Smooth muscle cell (in vitro differentiated cells): ENCODE measurements around the gene ASB1. TPM values are rescaled to one million over a fixed set of nuclear protein-coding genes. Genes with fewer than 3 reads are reported as not detected.

ENCODE experiments used
- DNase-seq: peaks from one replicate; lab custom pipeline; 2025; ENCODE audit not compliant: unreplicated experiment; lab: John Stamatoyannopoulos, UW
- H2AFZ ChIP-seq: fragments of 200-600 bp; sonication (generic); 2 replicates; pipeline ENCODE4 v1.6.0; 2016; ENCODE audit warnings: antibody characterized with exemption, low read depth, mild to moderate bottlenecking
- H3F3A ChIP-seq: fragments of 200-600 bp; sonication (generic); 2 replicates; pipeline ENCODE4 v1.6.0; 2017; ENCODE audit warnings: antibody characterized with exemption, low read depth
- H3K27ac ChIP-seq: fragments of 200-600 bp; sonication (generic); 2 replicates; pipeline ENCODE4 v1.5.1; 2016; ENCODE audit warnings: low read depth, mild to moderate bottlenecking
- H3K27me3 ChIP-seq: fragments of 200-600 bp; sonication (generic); 2 replicates; pipeline ENCODE4 v1.6.1; 2016; ENCODE audit warnings: low read depth, mild to moderate bottlenecking
- H3K36me3 ChIP-seq: fragments of 200-600 bp; sonication (generic); 2 replicates; pipeline ENCODE4 v1.5.1; 2016; ENCODE audit warnings: low read depth
- H3K4me1 ChIP-seq: fragments of 200-600 bp; sonication (generic); 2 replicates; pipeline ENCODE4 v1.5.1; 2016; ENCODE audit warnings: low read depth
- H3K4me2 ChIP-seq: fragments of 200-600 bp; sonication (generic); 2 replicates; pipeline ENCODE4 v1.6.0; 2016; ENCODE audit warnings: mild to moderate bottlenecking
- H3K4me3 ChIP-seq: fragments of 200-600 bp; sonication (generic); 2 replicates; pipeline ENCODE4 v1.5.1; 2016; ENCODE audit warnings: mild to moderate bottlenecking
- H3K79me2 ChIP-seq: fragments of 200-600 bp; sonication (generic); 2 replicates; pipeline ENCODE4 v1.6.0; 2016; ENCODE audit warnings: low read depth, mild to moderate bottlenecking
- H3K9ac ChIP-seq: fragments of 200-600 bp; sonication (generic); 2 replicates; pipeline ENCODE4 v1.6.0; 2016; ENCODE audit warnings: low read depth
- H3K9me3 ChIP-seq: fragments of 200-600 bp; sonication (generic); replicated peaks from 2 replicates; pipeline ENCODE4 v1.5.1; 2016; ENCODE audit warnings: low read depth
- H4K20me1 ChIP-seq: fragments of 200-600 bp; sonication (generic); 2 replicates; pipeline ENCODE4 v1.6.0; 2016; ENCODE audit warnings: low read depth
- CTCF ChIP-seq: fragments of 200-600 bp; sonication (generic); IDR thresholded peaks from 2 replicates; pipeline ENCODE4 v1.5.1; 2017; ENCODE audit warnings: borderline replicate concordance, mild to moderate bottlenecking, antibody characterized with exemption; ENCODE audit not compliant: insufficient read depth, poor library complexity, severe bottlenecking
- WGBS: methylation state at CpG from one replicate; pipeline ENCODE4 v1.1.7; 2016; ENCODE audit warnings: low lambda C conversion rate; 5-methylcytosine and 5-hydroxymethylcytosine counted together
- polyA plus RNA-seq: library from polyadenylated mRNA; unstranded; fragments of >200 nt; fragmentation: Nextera tagmentation; extraction: Ambion mirVana; gene quantifications from 2 replicates; pipeline ENCODE4 v1.2.1, GENCODE V29; 2016
- small RNA-seq: library from RNA; depleted of rRNA; stranded (forward); fragments of <200 nt; gene quantifications from one replicate; pipeline ENCODE3, GENCODE V24; 2014
- total RNA-seq: library from RNA; depleted of rRNA; stranded (reverse); fragments of >200 nt; gene quantifications from 2 replicates; pipeline ENCODE4 v1.2.3, GENCODE V29; 2014

Gene ASB1
- total and polyA plus RNA-seq, 2 experiments from 2014 or later: 24.8 to 27.3 TPM

- H3K27ac ChIP-seq: no peak overlapping the region
- no peak overlapping the region for H3K9ac ChIP-seq
- no peaks in the 10 kb centered on the region for H3F3A ChIP-seq
- WGBS: 88% methylated on average over 17 of the region's 17 CpGs
- no peaks in the 10 kb centered on the region for H3K36me3 ChIP-seq
- no peaks in the 10 kb centered on the region for H3K27me3 ChIP-seq
- DNase-seq: no peak
- no peaks in the 10 kb centered on the region for H3K79me2 ChIP-seq
- no peaks in the 10 kb centered on the region for H3K9me3 ChIP-seq
- H3K4me3 ChIP-seq: no peak overlapping the region
- no peak overlapping the region for H2AFZ ChIP-seq
- H3K4me1 ChIP-seq: no peaks in the 10 kb centered on the region
- TF ChIP-seq CTCF: no peak
- H3K4me2 ChIP-seq: no peak overlapping the region
- no peaks in the 10 kb centered on the region for H4K20me1 ChIP-seq
Measured at GRCh38 chr2:238498691-238499295, 72.1 kb downstream of the ASB1 start.

DNA sequence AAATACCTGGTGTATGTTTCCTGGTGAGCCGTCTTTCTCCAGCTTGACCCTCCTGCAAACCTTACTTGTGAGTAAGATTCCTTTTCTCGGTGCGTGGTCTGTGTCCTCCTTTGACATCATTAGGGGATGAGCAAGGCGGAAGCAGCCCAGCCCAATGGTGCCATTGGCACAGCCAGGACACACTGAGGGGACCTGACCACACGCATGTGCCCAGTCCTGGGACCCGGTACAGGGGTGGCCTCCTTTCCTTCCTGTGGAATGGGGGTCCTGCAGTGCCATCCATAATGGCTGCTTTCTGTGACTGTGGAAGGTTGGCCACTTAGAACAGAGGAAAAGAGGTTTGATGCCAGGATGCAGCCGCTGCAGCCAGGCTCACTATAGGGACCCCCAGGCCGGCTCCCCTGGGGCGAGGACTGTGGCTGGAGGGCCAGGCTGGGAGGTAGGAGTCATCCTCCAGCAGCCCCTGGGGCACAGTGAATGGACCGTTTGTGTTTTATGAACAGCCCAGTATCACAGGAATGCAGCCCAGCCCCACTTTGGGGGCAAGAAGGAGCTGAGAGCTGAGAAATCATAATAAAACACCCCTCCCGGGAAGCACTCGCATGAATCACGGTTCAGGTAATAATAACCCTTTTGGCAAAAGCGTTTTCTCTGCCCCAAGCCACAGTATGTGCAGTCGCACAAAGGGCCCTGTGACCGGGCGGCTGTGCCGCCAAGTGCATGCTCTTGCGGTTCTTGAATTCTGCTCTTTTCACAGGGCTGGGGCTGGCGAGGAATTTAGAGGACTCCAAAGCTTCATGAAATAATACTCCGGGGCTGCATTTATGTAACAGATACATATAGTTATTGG, 73.2 kb downstream of the ASB1 start:
- no peak for DNase-seq
- Histone ChIP-seq H4K20me1 (no peaks in the 10 kb centered on the region), H3K27ac (no peak overlapping the region), H3K79me2 (no peaks in the 10 kb centered on the region), H3K9ac (no peak overlapping the region), H3K4me3 (no peak overlapping the region), H2AFZ (no peak overlapping the region), H3K4me1 (no peaks in the 10 kb centered on the region), H3K9me3 (no peaks in the 10 kb centered on the region), H3F3A (no peaks in the 10 kb centered on the region), H3K27me3 (no peaks in the 10 kb centered on the region), H3K4me2 (no peak overlapping the region), H3K36me3 (no peaks in the 10 kb centered on the region)
- WGBS: 91% methylated on average over 21 of the region's 21 CpGs
- TF ChIP-seq CTCF: no peak

DNA sequence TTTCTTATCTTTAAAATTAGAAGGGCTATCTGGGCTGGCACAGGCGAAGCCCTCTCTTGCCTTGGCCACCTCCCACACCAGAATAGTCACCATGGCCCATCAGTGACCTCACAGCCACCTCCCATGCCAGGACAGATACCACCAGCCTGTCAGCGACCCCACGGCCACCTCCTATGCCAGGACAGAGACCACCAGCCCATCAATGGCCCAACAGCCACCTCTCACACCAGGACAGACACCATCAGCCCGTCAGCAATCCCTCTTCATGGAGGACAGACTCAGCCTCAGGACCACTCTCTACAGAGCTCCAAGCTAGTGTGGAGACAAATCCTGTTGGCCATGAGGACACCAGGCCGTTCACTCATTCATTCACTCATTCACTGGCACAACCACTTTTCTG, 74.6 kb downstream of the ASB1 start:
- H3K79me2 ChIP-seq: no peaks in the 10 kb centered on the region
- no peak overlapping the region for H3K27ac ChIP-seq
- H3K9me3 ChIP-seq: no peaks in the 10 kb centered on the region
- no peak overlapping the region for H2AFZ ChIP-seq
- no peaks in the 10 kb centered on the region for H3F3A ChIP-seq
- no peaks in the 10 kb centered on the region for H4K20me1 ChIP-seq
- H3K36me3 ChIP-seq: no peaks in the 10 kb centered on the region
- no peak overlapping the region for H3K4me3 ChIP-seq
- no peak overlapping the region for H3K9ac ChIP-seq
- H3K4me1 ChIP-seq: no peaks in the 10 kb centered on the region
- H3K27me3 ChIP-seq: no peaks in the 10 kb centered on the region
- DNase-seq: no peak
- H3K4me2 ChIP-seq: no peak overlapping the region
- 96% methylated on average over 5 of the region's 5 CpGs for WGBS
- TF ChIP-seq CTCF: no peak

Small RNA genes lying within 50 kb of the gene (small RNA-seq; reads per million reads assigned to genes)
- not detected for gene RNU6-234P

Other genes starting within 250 kb of the ASB1 start
- 11.0 and 12.0 TPM in 2 replicates for gene ILKAP, start 223.2 kb upstream of the ASB1 start, total RNA-seq
- gene ILKAP, start 223.2 kb upstream of the ASB1 start, polyA plus RNA-seq: 21.9 and 23.3 TPM in 2 replicates
- gene HES6, start 186.9 kb upstream of the ASB1 start, total RNA-seq: 0.81 TPM in 1 of 2 replicates, not detected in the other
- gene HES6, start 186.9 kb upstream of the ASB1 start, polyA plus RNA-seq: 2.7 and 6.4 TPM in 2 replicates
- 5.0 and 9.7 TPM in 2 replicates for gene PER2, start 138.3 kb upstream of the ASB1 start, total RNA-seq
- gene PER2, start 138.3 kb upstream of the ASB1 start, polyA plus RNA-seq: 3.5 and 7.9 TPM in 2 replicates
- gene TRAF3IP1, start 106.4 kb upstream of the ASB1 start, total RNA-seq: 4.4 and 5.3 TPM in 2 replicates
- 7.5 and 10.2 TPM in 2 replicates for gene TRAF3IP1, start 106.4 kb upstream of the ASB1 start, polyA plus RNA-seq